NB4 (cell line): ENCODE results near the gene LRRTM4.

ENCODE experiments used
- MAX ChIP-seq: IDR thresholded peaks from 2 replicates; pipeline ENCODE4 v1.6.1; 2011; ENCODE audit warnings: low read depth, low read length
- TF ChIP-seq, protein P1 (sequence below): IDR thresholded peaks from one replicate; pipeline ENCODE4 v1.5.1; 2012; ENCODE audit warnings: low read depth, low read length

DNA sequence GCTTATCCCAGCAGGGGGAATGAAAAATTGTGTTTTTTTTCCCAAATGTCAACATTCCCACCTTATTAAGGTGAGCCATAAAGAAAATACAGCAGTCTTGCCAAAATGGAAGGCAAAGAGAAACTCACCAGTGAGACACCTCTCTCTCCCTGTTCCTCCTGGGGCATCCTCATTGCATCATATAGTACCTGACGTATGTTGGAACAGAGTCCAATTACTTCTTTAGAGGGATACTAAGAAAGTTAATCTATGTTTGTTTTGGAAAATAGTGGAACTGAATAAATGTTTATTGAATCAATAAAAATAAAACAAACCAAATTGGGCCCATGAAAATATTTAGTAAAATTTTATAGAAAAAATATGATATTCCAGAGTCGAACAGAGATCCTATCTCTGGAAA is 700.4 kb downstream of the LRRTM4 start:
- TF ChIP-seq, protein P1, sequence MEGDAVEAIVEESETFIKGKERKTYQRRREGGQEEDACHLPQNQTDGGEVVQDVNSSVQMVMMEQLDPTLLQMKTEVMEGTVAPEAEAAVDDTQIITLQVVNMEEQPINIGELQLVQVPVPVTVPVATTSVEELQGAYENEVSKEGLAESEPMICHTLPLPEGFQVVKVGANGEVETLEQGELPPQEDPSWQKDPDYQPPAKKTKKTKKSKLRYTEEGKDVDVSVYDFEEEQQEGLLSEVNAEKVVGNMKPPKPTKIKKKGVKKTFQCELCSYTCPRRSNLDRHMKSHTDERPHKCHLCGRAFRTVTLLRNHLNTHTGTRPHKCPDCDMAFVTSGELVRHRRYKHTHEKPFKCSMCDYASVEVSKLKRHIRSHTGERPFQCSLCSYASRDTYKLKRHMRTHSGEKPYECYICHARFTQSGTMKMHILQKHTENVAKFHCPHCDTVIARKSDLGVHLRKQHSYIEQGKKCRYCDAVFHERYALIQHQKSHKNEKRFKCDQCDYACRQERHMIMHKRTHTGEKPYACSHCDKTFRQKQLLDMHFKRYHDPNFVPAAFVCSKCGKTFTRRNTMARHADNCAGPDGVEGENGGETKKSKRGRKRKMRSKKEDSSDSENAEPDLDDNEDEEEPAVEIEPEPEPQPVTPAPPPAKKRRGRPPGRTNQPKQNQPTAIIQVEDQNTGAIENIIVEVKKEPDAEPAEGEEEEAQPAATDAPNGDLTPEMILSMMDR: no peak
- TF ChIP-seq MAX: no peak
